Breast epithelium (tissue), 3 donors: Measurements from ENCODE around the gene GNA12.

Source experiments
- CTCF ChIP-seq, 3 donors: fragments of 450-650 bp; IDR thresholded peaks; one replicate each; pipeline ENCODE4 v1.5.1; 2016 to 2017; ENCODE audit warnings: antibody characterized with exemption in 3 of 3, mild to moderate bottlenecking in 3 of 3, moderate library complexity in 3 of 3
- POLR2A ChIP-seq: fragments of 450-650 bp; IDR thresholded peaks from one replicate; pipeline ENCODE4 v1.6.1; 2016; ENCODE audit warnings: antibody characterized with exemption, mild to moderate bottlenecking, moderate library complexity
- POLR2AphosphoS5 ChIP-seq, 3 donors: sonication (generic); formaldehyde crosslinking; IDR thresholded peaks; one replicate each; pipeline ENCODE4 v1.6.1; 2017; ENCODE audit warnings: antibody characterized with exemption in 3 of 3

DNA sequence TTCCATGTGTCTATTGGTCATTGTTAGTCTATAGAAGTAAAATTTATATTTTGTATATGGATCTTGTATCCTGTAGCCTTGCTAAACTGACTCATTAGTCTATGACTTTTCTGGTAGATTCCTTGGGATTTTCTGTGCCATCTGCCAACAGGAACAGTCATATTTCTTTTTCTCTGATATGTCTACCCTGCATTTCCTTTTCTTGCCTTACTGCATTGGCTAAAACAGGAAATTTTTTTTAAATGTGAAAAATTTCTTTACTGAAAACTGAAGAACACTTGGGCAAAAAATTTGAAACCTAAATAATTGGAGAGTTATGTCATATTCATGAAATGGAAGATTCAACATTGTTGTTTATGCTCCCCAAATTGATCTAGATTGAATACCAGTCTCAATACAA is 88.6 kb downstream of the GNA12 start:
- TF ChIP-seq CTCF (IDR thresholded peaks at IDR 0.05): no peak
- TF ChIP-seq POLR2A: no peak
- TF ChIP-seq POLR2AphosphoS5 (IDR thresholded peaks at IDR 0.05): no peak
